Neural progenitor cell (in vitro differentiated cells): ENCODE results near the gene ATP5MC3. TPM values are rescaled to one million over a fixed set of nuclear protein-coding genes. Genes with fewer than 3 reads are reported as not detected.
A peak's percentile ranks its signal among the peaks of the same experiment; 100 is the strongest.
"Not testable (repeated sequence)": the region's sequence is repeated elsewhere in the genome, so short reads cannot be mapped to it uniquely, and the experiment has no call there.

Experiments
- DNase-seq: peaks from one replicate; pipeline ENCODE4 v3.0.0-alpha.2; 2016; ENCODE audit warnings: low spot score
- H2AFZ ChIP-seq: fragments of 200-600 bp; sonication (generic); replicated peaks from 2 replicates; pipeline ENCODE4 v1.6.1; 2016; ENCODE audit warnings: antibody characterized with exemption
- H3F3A ChIP-seq: fragments of 200-600 bp; sonication (generic); 2 replicates; pipeline ENCODE4 v1.6.1; 2016; ENCODE audit warnings: antibody characterized with exemption, low read depth
- H3K27ac ChIP-seq: fragments of 200-600 bp; sonication (generic); 2 replicates; pipeline ENCODE4 v1.5.1; 2016; ENCODE audit warnings: mild to moderate bottlenecking
- H3K27me3 ChIP-seq: fragments of 200-600 bp; sonication (generic); 2 replicates; pipeline ENCODE4 v1.6.1; 2016; ENCODE audit warnings: mild to moderate bottlenecking, moderate library complexity
- H3K36me3 ChIP-seq: fragments of 200-600 bp; sonication (generic); 2 replicates; pipeline ENCODE4 v1.5.1; 2016
- H3K4me1 ChIP-seq: fragments of 200-600 bp; sonication (generic); 2 replicates; pipeline ENCODE4 v1.6.1; 2016; ENCODE audit warnings: mixed run types
- H3K4me2 ChIP-seq: fragments of 200-600 bp; sonication (generic); 2 replicates; pipeline ENCODE4 v1.6.1; 2016
- H3K4me3 ChIP-seq: fragments of 200-600 bp; sonication (generic); 2 replicates; pipeline ENCODE4 v1.5.1; 2016
- H3K79me2 ChIP-seq: fragments of 200-600 bp; sonication (generic); 2 replicates; pipeline ENCODE4 v1.6.1; 2016; ENCODE audit warnings: low read depth
- H3K9ac ChIP-seq: fragments of 200-600 bp; sonication (generic); 2 replicates; pipeline ENCODE4 v1.6.1; 2016
- H3K9me3 ChIP-seq: fragments of 200-600 bp; sonication (generic); 2 replicates; pipeline ENCODE4 v1.5.1; 2016; ENCODE audit warnings: low read depth
- H4K20me1 ChIP-seq: fragments of 200-600 bp; sonication (generic); 2 replicates; pipeline ENCODE4 v1.6.1; 2016; ENCODE audit warnings: low read depth
- H3K27ac Mint-ChIP-seq: 3 replicates; pipeline ENCODE4 v1.8.0; 2021; ENCODE audit warnings: mixed read lengths
- H3K27me3 Mint-ChIP-seq: 2 replicates; pipeline ENCODE4 v1.8.0; 2022; ENCODE audit warnings: low read depth, mild to moderate bottlenecking, inconsistent platforms, moderate library complexity, mixed read lengths; ENCODE audit not compliant: insufficient read depth
- H3K36me3 Mint-ChIP-seq: 3 replicates; pipeline ENCODE4 v1.8.0; 2021; ENCODE audit warnings: mixed read lengths
- H3K4me1 Mint-ChIP-seq: 3 replicates; pipeline ENCODE4 v1.8.0; 2021; ENCODE audit warnings: mixed read lengths
- H3K4me3 Mint-ChIP-seq: 3 replicates; pipeline ENCODE4 v1.8.0; 2021; ENCODE audit warnings: mild to moderate bottlenecking, moderate library complexity, mixed read lengths
- H3K9me3 Mint-ChIP-seq: 3 replicates; pipeline ENCODE4 v1.8.0; 2020; ENCODE audit warnings: mixed read lengths
- EZH2 ChIP-seq: fragments of 200-600 bp; sonication (generic); IDR thresholded peaks from 2 replicates; pipeline ENCODE4 v1.6.1; 2017; ENCODE audit warnings: antibody characterized with exemption, mild to moderate bottlenecking, moderate library complexity
- EZH2phosphoT487 ChIP-seq: fragments of 200-600 bp; sonication (generic); IDR thresholded peaks from 2 replicates; pipeline ENCODE4 v1.6.1; 2017; ENCODE audit warnings: antibody characterized with exemption
- total RNA-seq: library from RNA; depleted of rRNA; stranded (reverse); fragments of >200 nt; gene quantifications from 2 replicates; pipeline ENCODE4 v1.2.3, GENCODE V29; 2015; ENCODE audit warnings: low replicate concordance
- TF ChIP-seq, protein P1 (sequence below): fragments of 200-600 bp; sonication (generic); IDR thresholded peaks from 2 replicates; pipeline ENCODE4 v1.5.1; 2017; ENCODE audit warnings: antibody characterized with exemption, mild to moderate bottlenecking

The ATP5MC3 gene
- 184 and 213 TPM in 2 replicates for total RNA-seq

- peaks cover 3% of the 10 kb centered on the region for H3K27me3 Mint-ChIP-seq
- H3K27ac ChIP-seq: peak within 1 kb of the TSS; percentile 42
- peak within 1 kb of the TSS; percentile 97 for H3K4me3 Mint-ChIP-seq
Measured at GRCh38 chr2:175181104-175181876, at the start of gene ATP5MC3. Gene ATP5MC3 (minus strand): TSS chr2:175181710. CDS start chr2:175181393, 317 bp downstream.

GRCh38 chr2:175228601-175229000 lies 47.1 kb upstream of the ATP5MC3 start:
- not testable (repeated sequence) for H3K9me3 ChIP-seq, H3K36me3 Mint-ChIP-seq, H3K27me3 ChIP-seq, H2AFZ ChIP-seq, H3K4me3 ChIP-seq, H3K4me1 Mint-ChIP-seq, H3K27ac ChIP-seq, H3K36me3 ChIP-seq, H3K79me2 ChIP-seq, H3K9me3 Mint-ChIP-seq, H3K4me2 ChIP-seq, H3K27ac Mint-ChIP-seq, H3K4me3 Mint-ChIP-seq, H3K4me1 ChIP-seq, H3K9ac ChIP-seq, DNase-seq, H4K20me1 ChIP-seq, H3F3A ChIP-seq, H3K27me3 Mint-ChIP-seq

More at GRCh38 chr2:175181104-175181876, at the start of gene ATP5MC3:
- TF ChIP-seq EZH2phosphoT487: no peak
- TF ChIP-seq, protein P1, sequence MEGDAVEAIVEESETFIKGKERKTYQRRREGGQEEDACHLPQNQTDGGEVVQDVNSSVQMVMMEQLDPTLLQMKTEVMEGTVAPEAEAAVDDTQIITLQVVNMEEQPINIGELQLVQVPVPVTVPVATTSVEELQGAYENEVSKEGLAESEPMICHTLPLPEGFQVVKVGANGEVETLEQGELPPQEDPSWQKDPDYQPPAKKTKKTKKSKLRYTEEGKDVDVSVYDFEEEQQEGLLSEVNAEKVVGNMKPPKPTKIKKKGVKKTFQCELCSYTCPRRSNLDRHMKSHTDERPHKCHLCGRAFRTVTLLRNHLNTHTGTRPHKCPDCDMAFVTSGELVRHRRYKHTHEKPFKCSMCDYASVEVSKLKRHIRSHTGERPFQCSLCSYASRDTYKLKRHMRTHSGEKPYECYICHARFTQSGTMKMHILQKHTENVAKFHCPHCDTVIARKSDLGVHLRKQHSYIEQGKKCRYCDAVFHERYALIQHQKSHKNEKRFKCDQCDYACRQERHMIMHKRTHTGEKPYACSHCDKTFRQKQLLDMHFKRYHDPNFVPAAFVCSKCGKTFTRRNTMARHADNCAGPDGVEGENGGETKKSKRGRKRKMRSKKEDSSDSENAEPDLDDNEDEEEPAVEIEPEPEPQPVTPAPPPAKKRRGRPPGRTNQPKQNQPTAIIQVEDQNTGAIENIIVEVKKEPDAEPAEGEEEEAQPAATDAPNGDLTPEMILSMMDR: peak; percentile 20
- TF ChIP-seq EZH2: peak; percentile 48
- Histone ChIP-seq H3K4me2 (peak within 1 kb of the TSS; percentile 94), H3K79me2 (peaks cover 34% of the 10 kb centered on the region), H3K4me3 (peak within 1 kb of the TSS; percentile 87), H3K9ac (peak within 1 kb of the TSS; percentile 87), H4K20me1 (peaks cover 27% of the 10 kb centered on the region), H2AFZ (peak within 1 kb of the TSS; percentile 98), H3F3A (peaks cover 16% of the 10 kb centered on the region), H3K4me1 (peaks cover 7% of the 10 kb centered on the region), H3K9me3 (no peaks in the 10 kb centered on the region), H3K36me3 (peaks cover 19% of the 10 kb centered on the region), H3K27me3 (no peaks in the 10 kb centered on the region)
- Mint-ChIP-seq H3K4me1 (peaks cover 12% of the 10 kb centered on the region), H3K9me3 (peaks cover 4% of the 10 kb centered on the region), H3K36me3 (peaks cover 15% of the 10 kb centered on the region), H3K27ac (peak within 1 kb of the TSS; percentile 81)
- DNase-seq: peak; percentile 95

- no peaks in the 10 kb centered on the region for H3K9me3 Mint-ChIP-seq
- DNase-seq: no peak
- no peak for TF ChIP-seq EZH2phosphoT487
- H3K27me3 Mint-ChIP-seq: peaks cover 4% of the 10 kb centered on the region
- no peak overlapping the region for H3K4me3 ChIP-seq
- no peak overlapping the region for H3K27ac ChIP-seq
- H2AFZ ChIP-seq: no peak overlapping the region
- no peaks in the 10 kb centered on the region for H3F3A ChIP-seq
- no peaks in the 10 kb centered on the region for H3K36me3 ChIP-seq
- no peaks in the 10 kb centered on the region for H3K36me3 Mint-ChIP-seq
- H3K27ac Mint-ChIP-seq: no peak overlapping the region
- H3K27me3 ChIP-seq: no peaks in the 10 kb centered on the region
- H3K4me2 ChIP-seq: no peak overlapping the region
- H3K9me3 ChIP-seq: no peaks in the 10 kb centered on the region
- H3K79me2 ChIP-seq: no peaks in the 10 kb centered on the region
- H3K4me1 Mint-ChIP-seq: no peaks in the 10 kb centered on the region
- no peak overlapping the region for H3K4me3 Mint-ChIP-seq
- no peaks in the 10 kb centered on the region for H3K4me1 ChIP-seq
- no peaks in the 10 kb centered on the region for H4K20me1 ChIP-seq
- no peak overlapping the region for H3K9ac ChIP-seq
Measured at GRCh38 chr2:175228179-175228578, 46.7 kb upstream of the ATP5MC3 start.

- Histone ChIP-seq H3K4me3 (no peak overlapping the region), H3K27me3 (no peaks in the 10 kb centered on the region), H3K9ac (no peak overlapping the region), H4K20me1 (no peaks in the 10 kb centered on the region), H3K9me3 (no peaks in the 10 kb centered on the region), H3F3A (no peaks in the 10 kb centered on the region), H3K79me2 (no peaks in the 10 kb centered on the region), H3K27ac (no peak overlapping the region), H3K4me2 (no peak overlapping the region), H3K36me3 (no peaks in the 10 kb centered on the region), H2AFZ (no peak overlapping the region), H3K4me1 (no peaks in the 10 kb centered on the region)
- Mint-ChIP-seq H3K9me3 (no peaks in the 10 kb centered on the region), H3K27me3 (peaks cover 4% of the 10 kb centered on the region), H3K4me1 (no peaks in the 10 kb centered on the region), H3K27ac (no peak overlapping the region), H3K36me3 (no peaks in the 10 kb centered on the region), H3K4me3 (no peak overlapping the region)
- TF ChIP-seq, protein P1: no peak
- TF ChIP-seq EZH2 (no peak), EZH2phosphoT487 (no peak)
- no peak for DNase-seq
Measured at GRCh38 chr2:175227393-175227792, 45.9 kb upstream of the ATP5MC3 start.
